HG03432 (cell line): ENCODE measurements around the gene ATP11C.
"Not testable (repeated sequence)": the region's sequence is repeated elsewhere in the genome, so short reads cannot be mapped to it uniquely, and the experiment has no call there.

ENCODE experiments used
- ATAC-seq: cut with Tn5 transposase; IDR thresholded peaks from one replicate; pipeline ENCODE4 v1.9.1; 2021; ENCODE audit warnings: mild to moderate bottlenecking, moderate library complexity; ENCODE audit not compliant: unreplicated experiment

Gene ATP11C

GRCh38 chrX:139738581-139738980, 194.3 kb downstream of the ATP11C start:
- peak; percentile 55 for ATAC-seq

- no peak for ATAC-seq
Measured at GRCh38 chrX:139736151-139736550, 196.7 kb downstream of the ATP11C start.

GRCh38 chrX:139734996-139735395, 197.9 kb downstream of the ATP11C start:
- no peak for ATAC-seq

- ATAC-seq: peak; percentile 97
Measured at GRCh38 chrX:139725720-139726119, 207.1 kb downstream of the ATP11C start.

- no peak for ATAC-seq
Measured at GRCh38 chrX:139724626-139725025, 208.2 kb downstream of the ATP11C start.

GRCh38 chrX:139720979-139721378, 211.9 kb downstream of the ATP11C start:
- no peak for ATAC-seq

GRCh38 chrX:139720136-139720535, 212.7 kb downstream of the ATP11C start:
- no peak for ATAC-seq

- no peak for ATAC-seq
Measured at GRCh38 chrX:139708067-139708466, 224.8 kb downstream of the ATP11C start, which contains the start of gene MCF2. MCF2 (minus strand) TSS chrX:139708167; CDS start chrX:139651744, 56,423 bp downstream.

- ATAC-seq: no peak
Measured at GRCh38 chrX:139702658-139703057, 230.2 kb downstream of the ATP11C start.

- peak; percentile 16 for ATAC-seq
Measured at GRCh38 chrX:139692908-139693307, 239.9 kb downstream of the ATP11C start.

- ATAC-seq: peak; percentile 60
Measured at GRCh38 chrX:139692506-139692849, 240.4 kb downstream of the ATP11C start.

- ATAC-seq: peak; percentile 70
Measured at GRCh38 chrX:139691843-139692505, 240.9 kb downstream of the ATP11C start.

- peak; percentile 40 for ATAC-seq
Measured at GRCh38 chrX:139691493-139691842, 241.4 kb downstream of the ATP11C start.

- not testable (repeated sequence) for ATAC-seq
Measured at GRCh38 chrX:139685175-139685574, 247.7 kb downstream of the ATP11C start.

- ATAC-seq: no peak
Measured at GRCh38 chrX:139680356-139680755, 252.5 kb downstream of the ATP11C start.
